Measurements from ENCODE around the gene PCDHA5. TPM values are rescaled to one million over a fixed set of nuclear protein-coding genes. Genes with fewer than 3 reads are reported as not detected.
"Not testable (repeated sequence)": the region's sequence is repeated elsewhere in the genome, so short reads cannot be mapped to it uniquely, and the experiment has no call there.

PCDHA5 gene
- total RNA-seq, 1 experiment from 2014 or later = not detected

GRCh38 chr5:140806834-140807775 is 14.3 kb upstream of the PCDHA5 start, which contains the start of gene PCDHA4:
Gene PCDHA4 (plus strand): TSS chr5:140807068.
- no peaks in the 10 kb centered on the region for H3K27me3 ChIP-seq
- H3K4me3 ChIP-seq = no peak within 1 kb of the TSS
- H3K36me3 ChIP-seq = no peaks in the 10 kb centered on the region
- no peak for DNase-seq
- 0 out of 2 replicates have a peak, but pooled peaks cover 2% of the 10 kb centered on the region for H3K9me3 ChIP-seq

GRCh38 chr5:140808241-140808888 is 13.0 kb upstream of the PCDHA5 start:
- not testable (repeated sequence) for H3K36me3 ChIP-seq, H3K9me3 ChIP-seq, H3K4me3 ChIP-seq, DNase-seq, H3K27me3 ChIP-seq

GRCh38 chr5:140808889-140809291 is 12.5 kb upstream of the PCDHA5 start:
- DNase-seq = no peak
- no peaks in the 10 kb centered on the region for H3K27me3 ChIP-seq
- H3K4me3 ChIP-seq = no peak overlapping the region
- 0 out of 2 replicates have a peak, but pooled peaks cover 2% of the 10 kb centered on the region for H3K9me3 ChIP-seq
- no peaks in the 10 kb centered on the region for H3K36me3 ChIP-seq

GRCh38 chr5:140822281-140822629 is 842 bp downstream of the PCDHA5 start:
- Histone ChIP-seq H3K27me3 (0 out of 2 replicates have a peak, but pooled peaks cover 3% of the 10 kb centered on the region), H3K9me3 (no peaks in the 10 kb centered on the region), H3K4me3 (no peak overlapping the region), H3K36me3 (no peaks in the 10 kb centered on the region)
- no peak for DNase-seq

GRCh38 chr5:140822969-140823368 is 1.6 kb downstream of the PCDHA5 start:
- not testable (repeated sequence) for H3K27me3 ChIP-seq, H3K36me3 ChIP-seq, H3K4me3 ChIP-seq, H3K9me3 ChIP-seq, DNase-seq

GRCh38 chr5:140823475-140823874 is 2.1 kb downstream of the PCDHA5 start:
- Histone ChIP-seq H3K27me3 (0 out of 2 replicates have a peak, but pooled peaks cover 3% of the 10 kb centered on the region), H3K36me3 (no peaks in the 10 kb centered on the region), H3K9me3 (no peaks in the 10 kb centered on the region), H3K4me3 (no peak overlapping the region)
- no peak for DNase-seq

GRCh38 chr5:140827704-140828361 is 6.4 kb downstream of the PCDHA5 start, which contains the start of gene PCDHA6:
Gene PCDHA6 (plus strand): TSS chr5:140827960. CDS start chr5:140828092, 132 bp downstream.
- Histone ChIP-seq H3K9me3 (no peaks in the 10 kb centered on the region), H3K4me3 (no peak within 1 kb of the TSS), H3K27me3 (peaks cover 6% of the 10 kb centered on the region), H3K36me3 (no peaks in the 10 kb centered on the region)
- no peak for DNase-seq

- no peaks in the 10 kb centered on the region for H3K9me3 ChIP-seq
- peaks cover 9% of the 10 kb centered on the region for H3K27me3 ChIP-seq
- H3K36me3 ChIP-seq = no peaks in the 10 kb centered on the region
- no peak overlapping the region for H3K4me3 ChIP-seq
- no peak for DNase-seq
Measured at GRCh38 chr5:140828362-140828737, 6.9 kb downstream of the PCDHA5 start.

- H3K36me3 ChIP-seq, DNase-seq, H3K9me3 ChIP-seq: not testable (repeated sequence)
Measured at GRCh38 chr5:140829511-140830501, 8.4 kb downstream of the PCDHA5 start.

GRCh38 chr5:140833993-140834392 is 12.6 kb downstream of the PCDHA5 start, which contains the start of gene PCDHA7:
Gene PCDHA7 (plus strand): TSS chr5:140834269. CDS start chr5:140834384, 115 bp downstream.
- Histone ChIP-seq H3K9me3 (peaks cover 8% of the 10 kb centered on the region), H3K4me3 (no peak within 1 kb of the TSS), H3K36me3 (no peaks in the 10 kb centered on the region), H3K27me3 (peaks cover 7% of the 10 kb centered on the region)
- no peak for DNase-seq

More at GRCh38 chr5:140829511-140830501, 8.4 kb downstream of the PCDHA5 start:
- not testable (repeated sequence) for H3K4me3 ChIP-seq, H3K27me3 ChIP-seq

GRCh38 chr5:140834439-140835008 is 13.1 kb downstream of the PCDHA5 start:
- H3K4me3 ChIP-seq, H3K36me3 ChIP-seq: not testable (repeated sequence)

GRCh38 chr5:140835622-140836510 is 14.5 kb downstream of the PCDHA5 start:
- no peak for DNase-seq
- Histone ChIP-seq H3K36me3 (no peaks in the 10 kb centered on the region), H3K27me3 (peaks cover 10% of the 10 kb centered on the region), H3K9me3 (peaks cover 10% of the 10 kb centered on the region), H3K4me3 (no peak overlapping the region)

More at GRCh38 chr5:140834439-140835008, 13.1 kb downstream of the PCDHA5 start:
- not testable (repeated sequence) for DNase-seq, H3K27me3 ChIP-seq, H3K9me3 ChIP-seq

GRCh38 chr5:140840978-140841962 is 19.9 kb downstream of the PCDHA5 start, which contains the start of gene PCDHA8:
Gene PCDHA8 (plus strand): TSS chr5:140841187. CDS start chr5:140841322, 135 bp downstream.
- Histone ChIP-seq H3K4me3 (no peak within 1 kb of the TSS), H3K27me3 (peaks cover 3% of the 10 kb centered on the region; the same call in 1 of the 2 replicates), H3K36me3 (no peaks in the 10 kb centered on the region), H3K9me3 (peaks cover 5% of the 10 kb centered on the region)
- DNase-seq = no peak

All from MG63 (cell line).